ENCODE results near the gene THYN1. TPM values are rescaled to one million over a fixed set of nuclear protein-coding genes. Genes with fewer than 3 reads are reported as not detected.

Gene THYN1
- total RNA-seq, 1 experiment from 2014 or later, result 26.0 TPM

GRCh38 chr11:134261626-134262488, 8.7 kb upstream of the THYN1 start:
- TF ChIP-seq, protein P1, sequence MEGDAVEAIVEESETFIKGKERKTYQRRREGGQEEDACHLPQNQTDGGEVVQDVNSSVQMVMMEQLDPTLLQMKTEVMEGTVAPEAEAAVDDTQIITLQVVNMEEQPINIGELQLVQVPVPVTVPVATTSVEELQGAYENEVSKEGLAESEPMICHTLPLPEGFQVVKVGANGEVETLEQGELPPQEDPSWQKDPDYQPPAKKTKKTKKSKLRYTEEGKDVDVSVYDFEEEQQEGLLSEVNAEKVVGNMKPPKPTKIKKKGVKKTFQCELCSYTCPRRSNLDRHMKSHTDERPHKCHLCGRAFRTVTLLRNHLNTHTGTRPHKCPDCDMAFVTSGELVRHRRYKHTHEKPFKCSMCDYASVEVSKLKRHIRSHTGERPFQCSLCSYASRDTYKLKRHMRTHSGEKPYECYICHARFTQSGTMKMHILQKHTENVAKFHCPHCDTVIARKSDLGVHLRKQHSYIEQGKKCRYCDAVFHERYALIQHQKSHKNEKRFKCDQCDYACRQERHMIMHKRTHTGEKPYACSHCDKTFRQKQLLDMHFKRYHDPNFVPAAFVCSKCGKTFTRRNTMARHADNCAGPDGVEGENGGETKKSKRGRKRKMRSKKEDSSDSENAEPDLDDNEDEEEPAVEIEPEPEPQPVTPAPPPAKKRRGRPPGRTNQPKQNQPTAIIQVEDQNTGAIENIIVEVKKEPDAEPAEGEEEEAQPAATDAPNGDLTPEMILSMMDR (IDR thresholded peaks at IDR 0.05; ENCODE audit: unreplicated experiment), result peak; percentile 47
- BruUV-seq (replicated peaks), result no TSS peak
- intact Hi-C loops (cut with micrococcal nuclease; ENCODE audit: unreplicated experiment), result loop anchor here (10.0 kb wide), 1 partner anchor 313 kb away; no protein-coding TSS in a partner anchor
- Mint-ChIP-seq H3K9me3 (ENCODE audit: low read depth, unreplicated experiment) (no peaks in the 10 kb centered on the region), H3K27ac (ENCODE audit: unreplicated experiment) (no peak overlapping the region), H3K36me3 (ENCODE audit: insufficient read depth, unreplicated experiment) (no peaks in the 10 kb centered on the region), H3K4me1 (ENCODE audit: low read depth, unreplicated experiment) (peaks cover 10% of the 10 kb centered on the region), H3K27me3 (ENCODE audit: unreplicated experiment) (no peaks in the 10 kb centered on the region), H3K4me3 (ENCODE audit: low read depth, unreplicated experiment) (no peak overlapping the region)
- CTCF ChIA-PET, result interaction anchor here (0.8 to 1.2 kb wide), 3 partner anchors 8 to 318 kb away, joined by 3 to 4 read pairs (median 3); partner anchors contain the start of gene ACAD8
- DNase-seq, result peak; percentile 57

DNA sequence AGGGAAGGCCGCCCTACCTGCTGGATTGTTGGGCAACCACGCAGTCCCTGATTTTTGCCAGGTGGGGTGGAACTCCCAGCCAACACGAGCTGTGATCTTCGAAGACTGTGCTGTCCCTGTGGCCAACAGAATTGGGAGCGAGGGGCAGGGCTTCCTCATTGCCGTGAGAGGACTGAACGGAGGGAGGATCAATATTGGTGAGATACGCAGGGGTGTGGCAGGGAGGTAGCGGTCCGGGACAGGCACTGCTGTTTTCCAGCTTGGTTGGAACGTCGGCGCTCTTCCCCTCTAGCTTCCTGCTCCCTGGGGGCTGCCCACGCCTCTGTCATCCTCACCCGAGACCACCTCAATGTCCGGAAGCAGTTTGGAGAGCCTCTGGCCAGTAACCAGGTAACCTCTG, 7.8 kb upstream of the THYN1 start:
- Mint-ChIP-seq H3K4me3 (ENCODE audit: low read depth, unreplicated experiment) (no peak overlapping the region), H3K27me3 (ENCODE audit: unreplicated experiment) (no peaks in the 10 kb centered on the region), H3K36me3 (ENCODE audit: insufficient read depth, unreplicated experiment) (no peaks in the 10 kb centered on the region), H3K4me1 (ENCODE audit: low read depth, unreplicated experiment) (peaks cover under 1% of the 10 kb centered on the region), H3K9me3 (ENCODE audit: low read depth, unreplicated experiment) (no peaks in the 10 kb centered on the region), H3K27ac (ENCODE audit: unreplicated experiment) (no peak overlapping the region)
- TF ChIP-seq, protein P1 (IDR thresholded peaks at IDR 0.05; ENCODE audit: unreplicated experiment), result no peak
- CTCF ChIA-PET, result no interaction called here
- no TSS peak for BruUV-seq (replicated peaks)
- intact Hi-C loops (cut with micrococcal nuclease; ENCODE audit: unreplicated experiment), result loop anchor here (10.0 kb wide), 1 partner anchor 314 kb away; no protein-coding TSS in a partner anchor
- no peak for DNase-seq

DNA sequence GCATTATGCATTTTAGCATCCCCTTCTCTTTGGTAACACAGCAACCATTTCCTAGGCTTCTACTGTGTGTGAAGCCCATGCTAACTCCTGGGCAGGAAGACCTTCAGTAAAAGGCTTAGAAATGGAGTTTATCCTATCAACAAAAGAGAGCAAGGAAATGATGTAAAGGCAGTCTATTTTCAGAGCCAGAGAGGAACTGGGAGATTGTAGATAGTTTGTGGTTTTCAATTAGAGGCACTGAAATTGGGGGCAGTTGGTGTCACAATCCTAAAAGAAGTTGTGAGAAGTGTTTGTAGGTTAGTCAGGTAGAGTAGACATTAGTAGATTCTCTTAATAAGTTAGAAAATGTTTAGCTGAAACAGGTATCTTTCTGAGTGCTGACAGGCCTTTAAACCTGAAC, 7.4 kb upstream of the THYN1 start:
- intact Hi-C loops (cut with micrococcal nuclease; ENCODE audit: unreplicated experiment), result loop anchor here (10.0 kb wide), 1 partner anchor 314 kb away; no protein-coding TSS in a partner anchor
- CTCF ChIA-PET, result no interaction called here
- H3K9me3 Mint-ChIP-seq (ENCODE audit: low read depth, unreplicated experiment), result no peaks in the 10 kb centered on the region
- H3K4me1 Mint-ChIP-seq (ENCODE audit: low read depth, unreplicated experiment), result no peaks in the 10 kb centered on the region
- no peak for DNase-seq
- no peaks in the 10 kb centered on the region for H3K36me3 Mint-ChIP-seq (ENCODE audit: insufficient read depth, unreplicated experiment)
- no peaks in the 10 kb centered on the region for H3K27me3 Mint-ChIP-seq (ENCODE audit: unreplicated experiment)
- BruUV-seq (replicated peaks), result no TSS peak
- H3K4me3 Mint-ChIP-seq (ENCODE audit: low read depth, unreplicated experiment), result no peak overlapping the region
- H3K27ac Mint-ChIP-seq (ENCODE audit: unreplicated experiment), result no peak overlapping the region
- TF ChIP-seq, protein P1 (IDR thresholded peaks at IDR 0.05; ENCODE audit: unreplicated experiment), result no peak

DNA sequence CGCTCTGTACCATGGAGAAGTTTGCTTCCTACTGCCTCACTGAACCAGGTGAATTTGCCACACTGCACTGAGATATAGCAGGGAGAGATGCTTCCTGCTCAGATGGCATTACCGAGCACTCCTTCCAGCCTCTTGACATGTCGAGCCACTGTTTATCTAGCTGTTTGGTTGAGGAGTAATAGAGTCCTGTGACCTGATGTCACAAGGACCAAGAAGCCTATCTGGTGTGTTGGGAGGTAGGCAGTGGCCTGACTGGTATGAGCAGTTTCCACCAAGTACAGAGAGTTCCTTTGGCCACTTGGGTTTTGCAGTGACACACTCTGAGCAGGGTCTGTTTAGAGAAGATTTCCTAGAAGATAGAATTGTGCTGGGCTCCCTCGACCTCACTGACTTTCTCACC, 5.4 kb upstream of the THYN1 start:
- no TSS peak for BruUV-seq (replicated peaks)
- DNase-seq, result no peak
- no peaks in the 10 kb centered on the region for H3K27me3 Mint-ChIP-seq (ENCODE audit: unreplicated experiment)
- H3K4me3 Mint-ChIP-seq (ENCODE audit: low read depth, unreplicated experiment), result no peak overlapping the region
- H3K9me3 Mint-ChIP-seq (ENCODE audit: low read depth, unreplicated experiment), result no peaks in the 10 kb centered on the region
- TF ChIP-seq, protein P1 (IDR thresholded peaks at IDR 0.05; ENCODE audit: unreplicated experiment), result no peak
- intact Hi-C loops (cut with micrococcal nuclease; ENCODE audit: unreplicated experiment), result no loop called here
- CTCF ChIA-PET, result no interaction called here
- no peaks in the 10 kb centered on the region for H3K4me1 Mint-ChIP-seq (ENCODE audit: low read depth, unreplicated experiment)
- peaks cover 9% of the 10 kb centered on the region for H3K36me3 Mint-ChIP-seq (ENCODE audit: insufficient read depth, unreplicated experiment)
- H3K27ac Mint-ChIP-seq (ENCODE audit: unreplicated experiment), result no peak overlapping the region
